Neural crest cell (in vitro differentiated cells): ENCODE data around the gene CENPA. TPM values are rescaled to one million over a fixed set of nuclear protein-coding genes. Genes with fewer than 3 reads are reported as not detected.

ENCODE experiments used
- DNase-seq: peaks from one replicate; pipeline ENCODE4 v3.0.0; 2021; ENCODE audit warnings: low read depth, mixed read lengths, low spot score
- H3K27ac Mint-ChIP-seq: one replicate; pipeline ENCODE4 v1.8.0; 2021; ENCODE audit warnings: mild to moderate bottlenecking, mixed read lengths; ENCODE audit not compliant: unreplicated experiment
- H3K27me3 Mint-ChIP-seq: 2 replicates; pipeline ENCODE4 v1.8.0; 2021; ENCODE audit warnings: low read depth, mild to moderate bottlenecking, mixed read lengths
- H3K36me3 Mint-ChIP-seq: 2 replicates; pipeline ENCODE4 v1.8.0; 2021; ENCODE audit warnings: low read depth, mild to moderate bottlenecking, mixed read lengths
- H3K4me1 Mint-ChIP-seq: 2 replicates; pipeline ENCODE4 v1.8.0; 2021; ENCODE audit warnings: mixed read lengths
- H3K4me3 Mint-ChIP-seq: one replicate; pipeline ENCODE4 v1.8.0; 2021; ENCODE audit warnings: mild to moderate bottlenecking, mixed read lengths
- H3K9me3 Mint-ChIP-seq: 2 replicates; pipeline ENCODE4 v1.8.0; 2021; ENCODE audit warnings: mixed read lengths
- CTCF ChIP-seq: fragments of 200-600 bp; sonication (generic); conservative IDR thresholded peaks from 2 replicates; pipeline ENCODE4 v1.5.0; 2021; ENCODE audit warnings: antibody characterized with exemption, mild to moderate bottlenecking
- total RNA-seq: library from RNA; stranded (reverse); gene quantifications from 2 replicates; pipeline ENCODE4 v1.2.1, GENCODE V29; 2021

CENPA gene
- total RNA-seq, 1 donor from 2014 or later = 34.5 TPM

DNA sequence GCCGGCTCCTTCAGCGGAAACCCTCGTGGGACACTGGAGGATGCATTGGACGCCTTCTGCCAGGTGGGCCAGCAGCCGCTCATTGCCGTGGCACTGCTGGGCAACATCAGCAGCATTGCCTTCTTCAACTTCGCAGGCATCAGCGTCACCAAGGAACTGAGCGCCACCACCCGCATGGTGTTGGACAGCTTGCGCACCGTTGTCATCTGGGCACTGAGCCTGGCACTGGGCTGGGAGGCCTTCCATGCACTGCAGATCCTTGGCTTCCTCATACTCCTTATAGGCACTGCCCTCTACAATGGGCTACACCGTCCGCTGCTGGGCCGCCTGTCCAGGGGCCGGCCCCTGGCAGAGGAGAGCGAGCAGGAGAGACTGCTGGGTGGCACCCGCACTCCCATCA lies 7.8 kb upstream of the CENPA start:
- no peak for TF ChIP-seq CTCF
- no peaks in the 10 kb centered on the region for H3K9me3 Mint-ChIP-seq
- no peak for DNase-seq

GRCh38 chr2:26778507-26778906 lies 7.3 kb upstream of the CENPA start:
- Mint-ChIP-seq H3K4me3 (no peak overlapping the region), H3K27me3 (no peaks in the 10 kb centered on the region), H3K27ac (no peak overlapping the region), H3K4me1 (no peaks in the 10 kb centered on the region), H3K9me3 (no peaks in the 10 kb centered on the region), H3K36me3 (peaks cover 3% of the 10 kb centered on the region)
- DNase-seq = no peak
- TF ChIP-seq CTCF = no peak

More for the DNA sequence above, 7.8 kb upstream of the CENPA start:
- Mint-ChIP-seq H3K36me3 (peaks cover 3% of the 10 kb centered on the region), H3K27ac (no peak overlapping the region), H3K4me1 (no peaks in the 10 kb centered on the region), H3K27me3 (no peaks in the 10 kb centered on the region), H3K4me3 (no peak overlapping the region)

DNA sequence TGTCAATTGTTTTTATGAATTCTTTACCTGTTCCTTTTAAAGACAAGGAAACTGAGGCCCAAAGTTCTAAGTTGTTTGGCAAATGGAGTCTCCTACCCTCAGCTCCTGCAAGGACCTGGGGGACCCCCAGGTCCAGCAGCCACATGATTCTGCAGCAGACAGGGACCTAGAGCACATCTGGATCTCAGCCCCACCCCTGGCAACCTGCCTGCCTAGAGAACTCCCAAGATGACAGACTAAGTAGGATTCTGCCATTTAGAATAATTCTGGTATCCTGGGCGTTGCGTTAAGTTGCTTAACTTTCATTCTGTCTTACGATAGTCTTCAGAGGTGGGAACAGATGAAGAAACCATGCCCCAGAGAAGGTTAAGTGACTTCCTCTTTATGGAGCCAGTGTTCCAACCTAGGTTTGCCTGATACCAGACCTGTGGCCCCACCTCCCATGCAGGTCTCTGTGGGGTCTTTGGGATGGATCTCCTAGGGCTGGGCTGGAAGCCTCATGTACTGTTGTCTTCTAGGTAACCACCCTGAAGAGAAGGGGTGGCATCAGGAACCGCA lies 5.6 kb upstream of the CENPA start:
- H3K4me1 Mint-ChIP-seq = peaks cover 5% of the 10 kb centered on the region
- no peaks in the 10 kb centered on the region for H3K27me3 Mint-ChIP-seq
- peaks cover 3% of the 10 kb centered on the region for H3K36me3 Mint-ChIP-seq
- no peaks in the 10 kb centered on the region for H3K9me3 Mint-ChIP-seq
- no peak for TF ChIP-seq CTCF
- DNase-seq = no peak
- H3K4me3 Mint-ChIP-seq = no peak overlapping the region
- H3K27ac Mint-ChIP-seq = no peak overlapping the region

DNA sequence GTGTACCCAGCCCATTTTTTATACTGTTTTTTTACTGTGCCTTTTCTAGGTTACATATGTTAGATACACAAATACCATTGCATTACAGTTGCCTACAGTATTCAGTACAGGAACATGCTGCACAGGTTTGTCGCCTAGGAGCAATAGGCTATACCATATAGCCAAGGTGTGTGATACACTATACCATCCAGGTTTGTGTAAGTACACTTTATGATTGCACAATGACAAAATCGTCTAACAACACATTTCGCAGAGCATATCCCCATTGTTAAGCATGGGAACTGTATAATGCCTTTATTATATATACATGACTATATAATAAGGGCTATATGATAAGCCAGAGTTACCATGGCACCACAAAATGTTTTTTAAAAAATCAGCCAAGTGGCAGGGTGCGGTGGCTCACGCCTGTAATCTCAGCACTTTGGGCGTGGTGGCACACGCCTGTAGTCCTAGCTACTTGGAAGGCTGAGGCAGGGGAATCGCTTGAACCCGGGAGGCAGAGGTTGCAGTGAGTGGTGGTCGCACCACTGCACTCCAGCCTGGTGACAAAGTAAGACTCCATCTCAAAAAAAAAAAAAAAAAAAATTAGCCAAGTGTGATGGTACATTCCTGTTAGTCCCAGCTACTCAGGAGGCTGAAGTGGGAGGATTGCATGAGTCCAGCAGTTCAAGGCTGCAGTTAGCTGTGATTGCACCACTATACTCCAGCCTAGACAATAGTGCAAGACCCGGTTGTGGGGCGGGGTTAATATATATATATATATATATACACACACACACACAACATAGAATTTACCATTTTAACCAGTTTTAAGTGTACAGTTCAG lies 2.8 kb upstream of the CENPA start:
- H3K4me1 Mint-ChIP-seq = peaks cover 24% of the 10 kb centered on the region
- H3K27ac Mint-ChIP-seq = no peak overlapping the region
- no peak for TF ChIP-seq CTCF
- peak overlapping the region; percentile 36 for H3K4me3 Mint-ChIP-seq
- H3K36me3 Mint-ChIP-seq = peaks cover 3% of the 10 kb centered on the region
- H3K9me3 Mint-ChIP-seq = peaks cover 3% of the 10 kb centered on the region
- DNase-seq = no peak
- no peaks in the 10 kb centered on the region for H3K27me3 Mint-ChIP-seq

GRCh38 chr2:26784570-26785234 lies 1.2 kb upstream of the CENPA start:
- peak overlapping the region; percentile 94 for H3K4me3 Mint-ChIP-seq
- peaks cover 16% of the 10 kb centered on the region for H3K36me3 Mint-ChIP-seq
- peaks cover 39% of the 10 kb centered on the region for H3K4me1 Mint-ChIP-seq
- DNase-seq = no peak
- no peaks in the 10 kb centered on the region for H3K27me3 Mint-ChIP-seq
- no peak for TF ChIP-seq CTCF
- peak overlapping the region; percentile 96 for H3K27ac Mint-ChIP-seq
- H3K9me3 Mint-ChIP-seq = peaks cover 9% of the 10 kb centered on the region
